ENCODE data around the gene TEX38.

The TEX38 gene

GRCh38 chr1:46676531-46676930, 4.9 kb downstream of the TEX38 start:
- H3K4me1 ChIP-seq (ENCODE audit: control insufficient read depth, insufficient read depth, low read length), result no peaks in the 10 kb centered on the region
- H3K9ac ChIP-seq (ENCODE audit: low read depth, low read length), result no peak overlapping the region
- no peaks in the 10 kb centered on the region for H3K27me3 ChIP-seq (ENCODE audit: control insufficient read depth, insufficient read depth, low read length)
- no peaks in the 10 kb centered on the region for H3K9me3 ChIP-seq (replicated peaks; ENCODE audit: low read length)
- H3K36me3 ChIP-seq (ENCODE audit: insufficient read depth, low read length), result peaks cover 39% of the 10 kb centered on the region
- H3K4me2 ChIP-seq (ENCODE audit: low read length), result no peak overlapping the region
- H3K4me3 ChIP-seq (ENCODE audit: low read length), result no peak overlapping the region

GRCh38 chr1:46677339-46677738, 5.7 kb downstream of the TEX38 start:
- H3K9ac ChIP-seq (ENCODE audit: low read depth, low read length), result no peak overlapping the region
- H3K4me3 ChIP-seq (ENCODE audit: low read length), result no peak overlapping the region
- H3K9me3 ChIP-seq (replicated peaks; ENCODE audit: low read length), result no peaks in the 10 kb centered on the region
- H3K4me1 ChIP-seq (ENCODE audit: control insufficient read depth, insufficient read depth, low read length), result no peaks in the 10 kb centered on the region
- no peaks in the 10 kb centered on the region for H3K27me3 ChIP-seq (ENCODE audit: control insufficient read depth, insufficient read depth, low read length)
- H3K36me3 ChIP-seq (ENCODE audit: insufficient read depth, low read length), result peaks cover 45% of the 10 kb centered on the region
- no peak overlapping the region for H3K4me2 ChIP-seq (ENCODE audit: low read length)

- H3K4me2 ChIP-seq (ENCODE audit: low read length), result no peak overlapping the region
- H3K9ac ChIP-seq (ENCODE audit: low read depth, low read length), result no peak overlapping the region
- no peaks in the 10 kb centered on the region for H3K9me3 ChIP-seq (replicated peaks; ENCODE audit: low read length)
- H3K4me1 ChIP-seq (ENCODE audit: control insufficient read depth, insufficient read depth, low read length), result no peaks in the 10 kb centered on the region
- H3K27me3 ChIP-seq (ENCODE audit: control insufficient read depth, insufficient read depth, low read length), result no peaks in the 10 kb centered on the region
- no peak overlapping the region for H3K4me3 ChIP-seq (ENCODE audit: low read length)
- peaks cover 66% of the 10 kb centered on the region for H3K36me3 ChIP-seq (ENCODE audit: insufficient read depth, low read length)
Observed at GRCh38 chr1:46679789-46680573, 8.3 kb downstream of the TEX38 start.

DNA sequence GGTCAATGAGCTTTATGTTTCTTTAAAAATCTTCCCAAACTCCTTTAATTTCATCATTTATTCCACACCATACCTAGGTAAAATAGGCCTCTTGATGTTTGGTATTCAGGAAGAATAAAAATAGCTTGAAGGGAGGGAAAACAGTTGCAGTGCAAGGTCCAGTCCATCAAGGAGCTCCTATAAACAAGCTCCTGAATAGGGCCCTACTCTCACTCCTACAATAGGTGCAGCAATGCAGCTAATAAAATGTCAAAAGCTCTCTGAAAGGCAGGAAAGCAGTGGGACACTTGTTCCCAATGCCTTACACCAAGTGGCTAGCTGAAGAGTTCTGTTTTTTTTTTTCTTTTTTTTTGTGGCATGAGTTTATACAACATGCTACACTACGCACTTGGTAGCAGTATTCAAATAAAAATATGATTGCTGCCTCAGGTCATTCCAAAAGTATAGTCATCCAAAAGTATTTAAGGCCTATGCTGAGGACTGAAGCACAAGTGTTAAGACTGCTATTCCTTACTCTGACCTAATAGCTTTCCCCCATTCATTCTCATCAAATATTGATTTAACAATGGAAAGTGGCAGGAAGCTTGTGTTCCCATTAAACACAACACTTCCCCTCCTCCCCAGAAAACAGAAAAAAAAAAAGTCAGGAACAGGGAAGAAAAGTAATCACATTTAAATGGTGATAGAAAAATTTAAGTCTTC, 9.8 kb downstream of the TEX38 start:
- Histone ChIP-seq H3K4me2 (ENCODE audit: low read length) (no peak overlapping the region), H3K9ac (ENCODE audit: low read depth, low read length) (no peak overlapping the region), H3K9me3 (replicated peaks; ENCODE audit: low read length) (no peaks in the 10 kb centered on the region), H3K27me3 (ENCODE audit: control insufficient read depth, insufficient read depth, low read length) (no peaks in the 10 kb centered on the region), H3K4me3 (ENCODE audit: low read length) (no peak overlapping the region), H3K36me3 (ENCODE audit: insufficient read depth, low read length) (peaks cover 75% of the 10 kb centered on the region), H3K4me1 (ENCODE audit: control insufficient read depth, insufficient read depth, low read length) (no peaks in the 10 kb centered on the region)

DNA sequence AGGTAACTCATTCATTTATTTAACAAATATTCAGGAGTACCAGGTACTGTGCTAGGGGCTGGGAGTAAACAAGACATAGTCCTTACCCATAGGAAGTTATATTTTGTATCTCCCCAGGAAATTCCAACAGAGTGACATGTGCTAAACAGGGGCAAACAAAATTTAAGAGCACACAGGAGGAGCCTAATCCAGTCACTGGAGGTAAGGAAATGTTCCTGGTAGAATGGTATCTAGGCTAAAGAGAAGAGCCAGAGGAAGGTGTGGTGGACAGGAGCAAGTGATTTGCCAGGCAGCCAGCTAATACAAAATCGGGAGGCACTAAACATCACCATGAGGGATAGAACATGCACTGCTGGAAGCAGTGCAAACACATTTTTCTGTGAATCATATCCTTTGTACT, 10.4 kb downstream of the TEX38 start:
- no peaks in the 10 kb centered on the region for H3K27me3 ChIP-seq (ENCODE audit: control insufficient read depth, insufficient read depth, low read length)
- no peak overlapping the region for H3K4me3 ChIP-seq (ENCODE audit: low read length)
- no peaks in the 10 kb centered on the region for H3K9me3 ChIP-seq (replicated peaks; ENCODE audit: low read length)
- H3K4me2 ChIP-seq (ENCODE audit: low read length), result no peak overlapping the region
- H3K4me1 ChIP-seq (ENCODE audit: control insufficient read depth, insufficient read depth, low read length), result no peaks in the 10 kb centered on the region
- H3K9ac ChIP-seq (ENCODE audit: low read depth, low read length), result no peak overlapping the region
- peaks cover 77% of the 10 kb centered on the region for H3K36me3 ChIP-seq (ENCODE audit: insufficient read depth, low read length)

GRCh38 chr1:46684670-46685069, 13.0 kb downstream of the TEX38 start:
- peaks cover 86% of the 10 kb centered on the region for H3K36me3 ChIP-seq (ENCODE audit: insufficient read depth, low read length)
- no peak overlapping the region for H3K4me2 ChIP-seq (ENCODE audit: low read length)
- no peak overlapping the region for H3K4me3 ChIP-seq (ENCODE audit: low read length)
- H3K27me3 ChIP-seq (ENCODE audit: control insufficient read depth, insufficient read depth, low read length), result no peaks in the 10 kb centered on the region
- no peaks in the 10 kb centered on the region for H3K9me3 ChIP-seq (replicated peaks; ENCODE audit: low read length)
- H3K9ac ChIP-seq (ENCODE audit: low read depth, low read length), result no peak overlapping the region
- peaks cover 9% of the 10 kb centered on the region for H3K4me1 ChIP-seq (ENCODE audit: control insufficient read depth, insufficient read depth, low read length)

- H3K27me3 ChIP-seq (ENCODE audit: control insufficient read depth, insufficient read depth, low read length), result no peaks in the 10 kb centered on the region
- H3K36me3 ChIP-seq (ENCODE audit: insufficient read depth, low read length), result peaks cover 92% of the 10 kb centered on the region
- no peak overlapping the region for H3K9ac ChIP-seq (ENCODE audit: low read depth, low read length)
Observed at GRCh38 chr1:46686255-46686654, 14.6 kb downstream of the TEX38 start.

DNA sequence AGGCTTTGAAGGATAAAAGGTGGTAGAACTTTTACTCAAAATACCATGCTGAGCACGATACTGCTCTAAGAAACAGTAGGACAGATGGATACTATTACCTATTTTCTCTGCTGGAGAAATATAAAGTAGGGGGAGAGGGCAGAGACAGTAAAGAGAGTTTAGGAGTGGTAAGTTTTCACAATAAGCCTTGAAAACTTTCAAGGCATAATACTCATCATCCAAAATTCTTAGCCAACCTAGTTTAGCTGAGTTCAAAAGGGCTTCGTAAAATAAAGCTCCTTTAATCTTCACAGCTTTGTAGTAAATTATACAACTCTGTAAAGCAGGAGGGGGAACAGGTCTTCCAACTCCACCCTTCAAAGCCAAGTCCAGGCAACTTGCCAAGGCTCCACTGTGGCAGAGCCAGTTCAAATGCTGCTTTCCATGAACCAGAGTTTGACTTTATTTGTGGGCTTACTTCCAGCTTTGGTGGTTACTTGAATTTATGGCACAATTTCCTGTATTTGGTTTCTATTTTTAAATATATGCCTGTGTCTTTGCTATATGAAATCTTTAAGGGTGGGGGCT, 15.5 kb downstream of the TEX38 start:
- Histone ChIP-seq H3K27me3 (ENCODE audit: control insufficient read depth, insufficient read depth, low read length) (no peaks in the 10 kb centered on the region), H3K4me2 (ENCODE audit: low read length) (no peak overlapping the region), H3K4me3 (ENCODE audit: low read length) (no peak overlapping the region), H3K9ac (ENCODE audit: low read depth, low read length) (no peak overlapping the region), H3K9me3 (replicated peaks; ENCODE audit: low read length) (no peaks in the 10 kb centered on the region), H3K36me3 (ENCODE audit: insufficient read depth, low read length) (peaks cover 97% of the 10 kb centered on the region), H3K4me1 (ENCODE audit: control insufficient read depth, insufficient read depth, low read length) (peaks cover 9% of the 10 kb centered on the region)

More at GRCh38 chr1:46686255-46686654, 14.6 kb downstream of the TEX38 start:
- H3K9me3 ChIP-seq (replicated peaks; ENCODE audit: low read length), result no peaks in the 10 kb centered on the region
- peaks cover 9% of the 10 kb centered on the region for H3K4me1 ChIP-seq (ENCODE audit: control insufficient read depth, insufficient read depth, low read length)
- H3K4me2 ChIP-seq (ENCODE audit: low read length), result no peak overlapping the region
- no peak overlapping the region for H3K4me3 ChIP-seq (ENCODE audit: low read length)

GRCh38 chr1:46687921-46688509, 16.4 kb downstream of the TEX38 start:
- Histone ChIP-seq H3K9ac (ENCODE audit: low read depth, low read length) (no peak overlapping the region), H3K27me3 (ENCODE audit: control insufficient read depth, insufficient read depth, low read length) (no peaks in the 10 kb centered on the region), H3K4me3 (ENCODE audit: low read length) (no peak overlapping the region), H3K4me2 (ENCODE audit: low read length) (no peak overlapping the region), H3K9me3 (replicated peaks; ENCODE audit: low read length) (no peaks in the 10 kb centered on the region), H3K36me3 (ENCODE audit: insufficient read depth, low read length) (peaks cover 92% of the 10 kb centered on the region), H3K4me1 (ENCODE audit: control insufficient read depth, insufficient read depth, low read length) (peaks cover 9% of the 10 kb centered on the region)

- Histone ChIP-seq H3K9me3 (replicated peaks; ENCODE audit: low read length) (no peaks in the 10 kb centered on the region), H3K36me3 (ENCODE audit: insufficient read depth, low read length) (peaks cover 79% of the 10 kb centered on the region), H3K4me1 (ENCODE audit: control insufficient read depth, insufficient read depth, low read length) (peaks cover 9% of the 10 kb centered on the region), H3K4me3 (ENCODE audit: low read length) (no peak overlapping the region), H3K9ac (ENCODE audit: low read depth, low read length) (no peak overlapping the region), H3K4me2 (ENCODE audit: low read length) (no peak overlapping the region), H3K27me3 (ENCODE audit: control insufficient read depth, insufficient read depth, low read length) (no peaks in the 10 kb centered on the region)
Observed at GRCh38 chr1:46689356-46689755, 17.7 kb downstream of the TEX38 start.

DNA sequence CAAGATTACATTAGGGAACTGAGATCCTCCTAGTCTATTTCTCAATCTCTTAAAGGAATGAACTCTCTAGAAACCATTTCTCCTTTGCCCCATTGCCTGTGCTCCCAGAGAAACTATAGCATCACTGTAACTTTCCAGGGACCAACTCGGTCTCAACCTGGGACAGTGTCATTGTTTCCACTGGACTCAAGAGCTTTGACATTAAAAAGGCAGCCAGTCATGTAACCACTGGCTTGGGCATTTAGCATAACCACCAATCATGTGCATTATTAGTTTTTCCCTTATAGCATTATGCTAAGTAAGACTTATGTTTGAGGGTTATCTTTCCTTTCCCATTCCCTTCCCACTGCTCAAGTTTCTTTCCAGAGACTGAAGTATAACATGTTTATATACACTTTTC, 18.2 kb downstream of the TEX38 start:
- Histone ChIP-seq H3K4me2 (ENCODE audit: low read length) (no peak overlapping the region), H3K4me1 (ENCODE audit: control insufficient read depth, insufficient read depth, low read length) (peaks cover 9% of the 10 kb centered on the region), H3K9me3 (replicated peaks; ENCODE audit: low read length) (no peaks in the 10 kb centered on the region), H3K9ac (ENCODE audit: low read depth, low read length) (no peak overlapping the region), H3K36me3 (ENCODE audit: insufficient read depth, low read length) (peaks cover 74% of the 10 kb centered on the region), H3K4me3 (ENCODE audit: low read length) (no peak overlapping the region), H3K27me3 (ENCODE audit: control insufficient read depth, insufficient read depth, low read length) (no peaks in the 10 kb centered on the region)

Data from skeletal muscle satellite cell (primary cell).